Measurements from ENCODE around the gene GPT2. TPM values are rescaled to one million over a fixed set of nuclear protein-coding genes. Genes with fewer than 3 reads are reported as not detected.

The GPT2 gene
- polyA plus RNA-seq, 3 donors, result 0.98 to 1.5 (median 1.4) TPM

- DNase-seq, result no peak
- no peak overlapping the region for H3K4me3 Mint-ChIP-seq
- no peak for TF ChIP-seq CTCF (IDR thresholded peaks at IDR 0.05)
- H3K4me1 Mint-ChIP-seq, result peaks cover 12% of the 10 kb centered on the region
- peaks cover 0 to 4% (median 0%) of the 10 kb centered on the region in 7 donors for H3K9me3 Mint-ChIP-seq
- Histone ChIP-seq H3K27ac (ENCODE audit: low read depth in 1 of 2, low read length in 2 of 2) (no peak overlapping the region), H2AFZ (ENCODE audit: insufficient read depth, low read depth, low read length, poor library complexity, severe bottlenecking) (no peak overlapping the region), H3K9me3 (replicated peaks in 1 of 2; ENCODE audit: control insufficient read depth in 1 of 2, insufficient read depth in 1 of 2, low read length in 2 of 2) (no peaks in the 10 kb centered on the region), H3K79me2 (ENCODE audit: insufficient read depth, low read length) (peaks cover 11% of the 10 kb centered on the region), H3K36me3 (replicated peaks in 1 of 2; ENCODE audit: control insufficient read depth in 1 of 2, insufficient read depth in 2 of 2, low read length in 2 of 2) (peaks cover 5 to 7% of the 10 kb centered on the region in 2 donors), H3K4me3 (replicated peaks in 1 of 3; ENCODE audit: low read depth in 2 of 3, low read length in 3 of 3) (no peak overlapping the region), H3K9ac (ENCODE audit: insufficient read depth, low read length, poor library complexity, severe bottlenecking) (no peak overlapping the region), H3K4me1 (ENCODE audit: control insufficient read depth in 1 of 2, insufficient read depth in 2 of 2, low read length in 2 of 2) (peaks cover 11% of the 10 kb centered on the region in 2 donors), H4K20me1 (ENCODE audit: insufficient read depth, low read length) (no peaks in the 10 kb centered on the region), H3K27me3 (ENCODE audit: control insufficient read depth in 2 of 2, insufficient read depth in 2 of 2, low read length in 2 of 2) (no peaks in the 10 kb centered on the region), H3K4me2 (replicated peaks; ENCODE audit: extremely low read depth, low read length, poor library complexity, severe bottlenecking) (no peak overlapping the region)
- H3K27ac Mint-ChIP-seq, result peak overlapping the region in 4 of 7 donors; percentile 26 to 76 (median 51)
- peaks cover 0 to 2% (median 2%) of the 10 kb centered on the region in 3 donors for H3K27me3 Mint-ChIP-seq (ENCODE audit: low read depth in 3 of 3)
- 78% methylated on average over 9 of the region's 13 CpGs for WGBS (ENCODE audit: insufficient coverage)
- H3K36me3 Mint-ChIP-seq, result peaks cover 5 to 25% of the 10 kb centered on the region in 2 donors
- intact Hi-C loops (cut with micrococcal nuclease), result no loop called here
These were observed 13.8 kb downstream of the GPT2 start for GRCh38 chr16:46898006-46898405.

DNA sequence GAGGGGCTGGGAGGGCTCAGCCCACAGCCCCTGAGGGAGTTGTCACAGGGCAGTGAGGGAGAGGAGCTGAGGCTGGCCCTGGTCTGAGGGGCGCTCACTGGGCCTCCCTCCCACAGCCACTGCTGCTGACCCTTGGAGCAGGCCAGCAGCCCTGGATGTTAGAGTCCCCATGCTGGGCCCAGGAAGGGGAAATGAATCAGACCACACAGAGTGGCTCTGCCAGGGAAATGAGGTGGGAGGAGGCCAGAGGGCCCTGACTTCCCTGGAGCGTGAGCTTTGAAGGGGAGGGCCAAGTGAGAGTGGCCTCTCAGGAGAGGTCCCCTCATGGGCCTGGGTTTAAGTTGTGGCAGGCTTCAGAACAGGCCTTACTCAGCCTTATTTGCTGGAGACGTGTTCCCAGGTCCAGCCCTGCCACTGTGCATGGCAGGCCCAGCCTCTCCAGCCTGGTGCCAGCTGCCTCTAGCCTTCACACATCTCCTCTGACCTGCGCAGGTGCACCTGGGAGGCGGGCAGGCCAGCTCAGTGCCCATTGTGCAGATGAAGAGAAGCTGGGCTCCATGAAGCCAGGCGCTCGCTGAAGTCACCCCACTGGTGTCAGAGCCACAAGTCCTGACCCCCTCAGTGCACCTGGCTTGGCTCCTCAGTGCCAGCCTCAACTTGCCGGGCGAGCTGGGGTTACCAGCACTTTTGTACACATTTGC is 15.4 kb downstream of the GPT2 start:
- Histone ChIP-seq H3K4me1 (ENCODE audit: control insufficient read depth in 1 of 2, insufficient read depth in 2 of 2, low read length in 2 of 2) (peaks cover 11% of the 10 kb centered on the region in 2 donors), H3K4me2 (replicated peaks; ENCODE audit: extremely low read depth, low read length, poor library complexity, severe bottlenecking) (peak overlapping the region; percentile 3), H3K9ac (ENCODE audit: insufficient read depth, low read length, poor library complexity, severe bottlenecking) (peak overlapping the region; percentile 39), H3K4me3 (replicated peaks in 1 of 3; ENCODE audit: low read depth in 2 of 3, low read length in 3 of 3) (no peak overlapping the region), H3K79me2 (ENCODE audit: insufficient read depth, low read length) (no peaks in the 10 kb centered on the region), H2AFZ (ENCODE audit: insufficient read depth, low read depth, low read length, poor library complexity, severe bottlenecking) (peak overlapping the region; percentile 69), H3K27ac (ENCODE audit: low read depth in 1 of 2, low read length in 2 of 2) (peak overlapping the region; percentile 40 to 71), H3K27me3 (ENCODE audit: control insufficient read depth in 2 of 2, insufficient read depth in 2 of 2, low read length in 2 of 2) (no peaks in the 10 kb centered on the region), H4K20me1 (ENCODE audit: insufficient read depth, low read length) (no peaks in the 10 kb centered on the region), H3K36me3 (replicated peaks in 1 of 2; ENCODE audit: control insufficient read depth in 1 of 2, insufficient read depth in 2 of 2, low read length in 2 of 2) (peaks cover 5 to 7% of the 10 kb centered on the region in 2 donors), H3K9me3 (replicated peaks in 1 of 2; ENCODE audit: control insufficient read depth in 1 of 2, insufficient read depth in 1 of 2, low read length in 2 of 2) (no peaks in the 10 kb centered on the region)
- peaks cover 15% of the 10 kb centered on the region for H3K4me1 Mint-ChIP-seq
- H3K27ac Mint-ChIP-seq, result peak overlapping the region in 5 of 7 donors; percentile 60 to 87 (median 71)
- 80% methylated on average over 7 of the region's 9 CpGs for WGBS (ENCODE audit: insufficient coverage)
- peak; percentile 22 to 39 (median 34) for DNase-seq
- H3K27me3 Mint-ChIP-seq (ENCODE audit: low read depth in 3 of 3), result peaks cover 0 to 2% (median 0%) of the 10 kb centered on the region in 3 donors
- peaks cover 10 to 25% of the 10 kb centered on the region in 2 donors for H3K36me3 Mint-ChIP-seq
- intact Hi-C loops (cut with micrococcal nuclease), result loop anchor here (10.0 kb wide), 1 partner anchor 225 kb away; no protein-coding TSS in a partner anchor
- no peak overlapping the region for H3K4me3 Mint-ChIP-seq
- TF ChIP-seq CTCF (IDR thresholded peaks at IDR 0.05), result no peak
- no peaks in the 10 kb centered on the region for H3K9me3 Mint-ChIP-seq
